Prostate gland (tissue), 2 donors: Measurements from ENCODE around the gene PPAN. TPM values are rescaled to one million over a fixed set of nuclear protein-coding genes. Genes with fewer than 3 reads are reported as not detected.

Experiments
- DNase-seq: peaks from one replicate; pipeline ENCODE4 v3.0.0-alpha.2; 2019; ENCODE audit warnings: low spot score
- H3K27ac ChIP-seq, 2 donors: fragments of 200-600 bp; sonication (generic); 2 replicates each; pipeline ENCODE4 v1.5.1; 2017 to 2019
- H3K27me3 ChIP-seq: fragments of 200-600 bp; sonication (generic); replicated peaks from 2 replicates; pipeline ENCODE4 v1.5.1; 2019; ENCODE audit not compliant: insufficient read depth
- H3K36me3 ChIP-seq, 2 donors: fragments of 200-600 bp; sonication (generic); 1 replicate in 1 of 2; 2 replicates in 1 of 2; pipeline versions ENCODE4 v1.5.1 to v1.8.1; 2017 to 2019
- H3K4me1 ChIP-seq: fragments of 200-600 bp; sonication (generic); replicated peaks from 2 replicates; pipeline ENCODE4 v1.5.1; 2019
- H3K4me3 ChIP-seq, 2 donors: fragments of 200-600 bp; sonication (generic); 2 replicates each; pipeline ENCODE4 v1.5.1; 2017 to 2019
- H3K9me3 ChIP-seq: fragments of 200-600 bp; sonication (generic); 2 replicates; pipeline ENCODE4 v1.5.1; 2017
- CTCF ChIP-seq, 4 experiments: fragments of 200-600 bp in 2 of 4; fragments of 450-650 bp in 2 of 4; sonication (generic) in 2 of 4; IDR thresholded peaks; 1 replicate in 3 of 4; 2 replicates in 1 of 4; pipeline ENCODE4 v1.5.1; 2016 to 2019; ENCODE audit warnings: antibody characterized with exemption in 4 of 4, mild to moderate bottlenecking in 2 of 4, moderate library complexity in 2 of 4
- POLR2A ChIP-seq: fragments of 450-650 bp; IDR thresholded peaks from one replicate; pipeline ENCODE4 v1.6.1; 2016; ENCODE audit warnings: antibody characterized with exemption, mild to moderate bottlenecking
- POLR2AphosphoS5 ChIP-seq: sonication (generic); formaldehyde crosslinking; IDR thresholded peaks from one replicate; pipeline ENCODE4 v1.6.1; 2017; ENCODE audit warnings: antibody characterized with exemption
- WGBS: methylation state at CpG from one replicate; pipeline ENCODE4 v1.1.5; 2018; 5-methylcytosine and 5-hydroxymethylcytosine counted together
- intact Hi-C: fragments of 100-400 bp; cut with DNase I; formaldehyde crosslinking; loops from one replicate; pipeline ENCODE4 v1.14.2; 2022
- total RNA-seq, 2 donors: library from RNA; depleted of rRNA; stranded (reverse); fragments of >200 nt; gene quantifications; one replicate each; pipeline ENCODE4 v1.1.0, GENCODE V29; 2016

Gene PPAN
- total RNA-seq, 2 donors from 2014 or later: 27.6 to 47.2 TPM

- H3K4me1 ChIP-seq: peaks cover 6% of the 10 kb centered on the region
- no peak overlapping the region for H3K27ac ChIP-seq
- H3K4me3 ChIP-seq: no peak overlapping the region
- TF ChIP-seq POLR2A: no peak
- no peak for TF ChIP-seq CTCF (IDR thresholded peaks at IDR 0.05)
- no peak for TF ChIP-seq POLR2AphosphoS5
- H3K36me3 ChIP-seq: peaks cover 6 to 14% of the 10 kb centered on the region in 2 donors
- 58% methylated on average over 14 of the region's 15 CpGs for WGBS
- no peaks in the 10 kb centered on the region for H3K27me3 ChIP-seq
- intact Hi-C loops: no loop called here
- no peak for DNase-seq
- no peaks in the 10 kb centered on the region for H3K9me3 ChIP-seq
Measured at GRCh38 chr19:10104665-10105508, 1.3 kb upstream of the PPAN start.

DNA sequence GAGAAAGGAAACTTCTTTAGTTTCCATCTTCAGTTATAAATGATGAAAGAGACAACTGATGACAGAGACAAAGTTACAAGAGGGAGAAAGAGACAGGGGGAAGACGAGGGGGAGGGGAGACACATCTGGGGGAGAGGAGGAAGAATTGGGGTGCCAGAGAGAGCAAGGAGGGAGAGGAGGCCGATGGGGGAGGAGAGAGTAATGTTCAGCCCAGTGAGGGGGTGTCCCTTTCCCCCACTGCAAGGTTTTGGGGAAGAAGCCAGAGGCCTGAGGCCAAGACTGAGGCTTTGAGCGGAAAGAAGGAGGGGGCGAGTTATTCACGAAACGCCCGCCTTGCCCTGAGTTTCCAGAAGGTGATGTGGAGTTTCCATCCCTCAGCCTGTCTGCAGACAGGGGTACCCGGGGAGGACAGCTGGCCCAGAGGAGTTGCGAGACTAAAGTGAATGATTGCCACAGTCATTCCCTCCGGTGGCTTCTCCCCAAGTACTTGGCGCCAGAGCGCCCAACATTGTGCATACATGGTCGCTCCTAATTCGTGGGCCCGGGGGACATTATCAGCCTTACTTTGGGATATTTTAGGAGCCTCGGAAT, 558 bp upstream of the PPAN start:
- Histone ChIP-seq H3K9me3 (no peaks in the 10 kb centered on the region), H3K4me1 (peaks cover 6% of the 10 kb centered on the region), H3K36me3 (peaks cover 13 to 17% of the 10 kb centered on the region in 2 donors), H3K4me3 (peak overlapping the region in 1 of 2 donors; percentile 66), H3K27ac (no peak overlapping the region), H3K27me3 (no peaks in the 10 kb centered on the region)
- no peak for TF ChIP-seq POLR2A
- no peak for TF ChIP-seq POLR2AphosphoS5
- no peak for TF ChIP-seq CTCF (IDR thresholded peaks at IDR 0.05)
- WGBS: 47% methylated on average over 16 of the region's 16 CpGs
- intact Hi-C loops: no loop called here
- DNase-seq: no peak

GRCh38 chr19:10107254-10107653, 1.1 kb downstream of the PPAN start:
- H3K27ac ChIP-seq: no peak overlapping the region
- peaks cover 17 to 21% of the 10 kb centered on the region in 2 donors for H3K36me3 ChIP-seq
- peaks cover 6% of the 10 kb centered on the region for H3K4me1 ChIP-seq
- WGBS: 78% methylated on average over 10 of the region's 10 CpGs
- TF ChIP-seq POLR2A (no peak), CTCF (IDR thresholded peaks at IDR 0.05) (no peak), POLR2AphosphoS5 (no peak)
- intact Hi-C loops: no loop called here
- H3K9me3 ChIP-seq: no peaks in the 10 kb centered on the region
- no peak for DNase-seq
- peak overlapping the region in 1 of 2 donors; percentile 66 for H3K4me3 ChIP-seq
- H3K27me3 ChIP-seq: no peaks in the 10 kb centered on the region

- WGBS: 85% methylated on average over 14 of the region's 14 CpGs
- no peak for DNase-seq
- H3K4me3 ChIP-seq: no peak overlapping the region
- no peak overlapping the region for H3K27ac ChIP-seq
- intact Hi-C loops: no loop called here
- TF ChIP-seq CTCF (IDR thresholded peaks at IDR 0.05) (no peak), POLR2A (no peak), POLR2AphosphoS5 (no peak)
- H3K9me3 ChIP-seq: no peaks in the 10 kb centered on the region
- H3K36me3 ChIP-seq: peaks cover 17 to 21% of the 10 kb centered on the region in 2 donors
- H3K27me3 ChIP-seq: no peaks in the 10 kb centered on the region
- H3K4me1 ChIP-seq: peaks cover 6% of the 10 kb centered on the region
Measured at GRCh38 chr19:10107817-10108367, 1.7 kb downstream of the PPAN start.
